Measurements from ENCODE around the gene CYP8B1.
"Not testable (repeated sequence)": the region's sequence is repeated elsewhere in the genome, so short reads cannot be mapped to it uniquely, and the experiment has no call there.

CYP8B1 gene

GRCh38 chr3:42884324-42884723 lies 8.6 kb upstream of the CYP8B1 start:
- DNase-seq, result no peak

- DNase-seq, result not testable (repeated sequence)
Measured at GRCh38 chr3:42883251-42883930, 7.7 kb upstream of the CYP8B1 start.

GRCh38 chr3:42880601-42881451 lies 5.1 kb upstream of the CYP8B1 start:
- DNase-seq, result peak; percentile 75

GRCh38 chr3:42880183-42880582 lies 4.5 kb upstream of the CYP8B1 start:
- DNase-seq, result no peak

- DNase-seq, result no peak
Measured at GRCh38 chr3:42877881-42878280, 2.2 kb upstream of the CYP8B1 start.

GRCh38 chr3:42876940-42877720 lies 1.5 kb upstream of the CYP8B1 start:
- DNase-seq, result no peak

- DNase-seq, result no peak
Measured at GRCh38 chr3:42876401-42876800, 722 bp upstream of the CYP8B1 start.

- no peak for DNase-seq
Measured at GRCh38 chr3:42874749-42875148, 930 bp downstream of the CYP8B1 start.

GRCh38 chr3:42873221-42873982 lies 2.3 kb downstream of the CYP8B1 start:
- no peak for DNase-seq

GRCh38 chr3:42872718-42873117 lies 3.0 kb downstream of the CYP8B1 start:
- DNase-seq, result no peak

GRCh38 chr3:42871592-42872196 lies 4.0 kb downstream of the CYP8B1 start:
- DNase-seq, result peak; percentile 57

- DNase-seq, result no peak
Measured at GRCh38 chr3:42868841-42869240, 6.8 kb downstream of the CYP8B1 start.

GRCh38 chr3:42867138-42867537 lies 8.5 kb downstream of the CYP8B1 start:
- DNase-seq, result no peak

GRCh38 chr3:42865256-42865655 lies 10.4 kb downstream of the CYP8B1 start:
- DNase-seq, result peak; percentile 59

GRCh38 chr3:42864321-42864950 lies 11.2 kb downstream of the CYP8B1 start:
- DNase-seq, result no peak

GRCh38 chr3:42856544-42856943 lies 19.1 kb downstream of the CYP8B1 start:
- DNase-seq, result no peak

- DNase-seq, result no peak
Measured at GRCh38 chr3:42855547-42856380, 19.9 kb downstream of the CYP8B1 start.

GRCh38 chr3:42855219-42855546 lies 20.5 kb downstream of the CYP8B1 start:
- no peak for DNase-seq

- DNase-seq, result peak; percentile 90
Measured at GRCh38 chr3:42853739-42854302, 21.9 kb downstream of the CYP8B1 start.

GRCh38 chr3:42853056-42853455 lies 22.6 kb downstream of the CYP8B1 start:
- DNase-seq, result no peak

GRCh38 chr3:42852441-42852840 lies 23.2 kb downstream of the CYP8B1 start:
- DNase-seq, result no peak
